Pancreas (tissue), 10 donors: ENCODE data around the gene CHST11. TPM values are rescaled to one million over a fixed set of nuclear protein-coding genes. Genes with fewer than 3 reads are reported as not detected.

Experiments
- ATAC-seq, 4 donors: fragments of 200-7000 bp; cut with Tn5 transposase; one replicate each; pipeline versions ENCODE4 v1.8.0 to v1.9.1; 2020; ENCODE audit warnings: mild to moderate bottlenecking in 4 of 4, moderate library complexity in 4 of 4
- DNase-seq, 6 donors: peaks; one replicate each; pipeline ENCODE4 v3.0.0-alpha.2; 2020
- FAIRE-seq: peaks from 2 replicates; lab custom pipeline; 2012; peaks lifted over from hg19 to GRCh38; lab: Jason Lieb, UNC
- H3K27ac ChIP-seq, 4 donors: fragments of 200-600 bp; sonication (generic); 1 replicate in 3 of 4; 2 replicates in 1 of 4; pipeline versions ENCODE4 v1.5.0 to v1.8.0; 2020
- H3K27me3 ChIP-seq, 4 donors: fragments of 200-600 bp; one replicate each; pipeline ENCODE4 v1.8.0; 2021
- H3K36me3 ChIP-seq, 3 donors: fragments of 200-600 bp; sonication (generic) in 1 of 3; one replicate each; pipeline versions ENCODE4 v1.5.0 to v1.8.0; 2020 to 2021
- H3K4me1 ChIP-seq, 3 donors: fragments of 200-600 bp; one replicate each; pipeline ENCODE4 v1.8.0; 2021
- H3K4me3 ChIP-seq, 4 donors: fragments of 200-600 bp; sonication (generic) in 2 of 4; one replicate each; pipeline versions ENCODE4 v1.5.0 to v1.8.0; 2020 to 2021
- H3K9me3 ChIP-seq, 4 donors: fragments of 200-600 bp; one replicate each; pipeline ENCODE4 v1.8.0; 2021
- CTCF ChIP-seq, 4 donors: fragments of 200-600 bp; sonication (generic) in 3 of 4; IDR thresholded peaks; one replicate each; pipeline versions ENCODE4 v1.5.0 to v1.8.0; 2021; ENCODE audit warnings: antibody characterized with exemption in 4 of 4
- WGBS, 2 donors: extraction: QIAGEN DNeasy Blood & Tissue Kit; methylation state at CpG; one replicate each; pipeline ENCODE4 v1.1.7; 2013; 5-methylcytosine and 5-hydroxymethylcytosine counted together
- intact Hi-C, 3 donors: fragments of 100-400 bp; cut with DNase I; formaldehyde crosslinking; loops; one replicate each; pipeline versions ENCODE4 v1.11.1 to v1.14.2; 2022
- polyA plus RNA-seq, 2 donors: library from polyadenylated mRNA; stranded (reverse); fragments of 200-250 nt; gene quantifications; one replicate each; pipeline ENCODE4 v1.2.3, GENCODE V29; 2013
- total RNA-seq, 6 donors: library from RNA; stranded (reverse); fragmentation: NEBNext Ultra II Directional in 4 of 6; extraction: Animal tissue kit (Norgen Biotek cat#: 25700) in 4 of 6; gene quantifications; one replicate each; pipeline versions ENCODE4 v1.2.1 to v1.2.4, GENCODE V29; 2021 to 2023
- donor health status: healthy with polysubstance abuse.
- donor health status: DM: no; HTN: no; CAD: no; lungs with moderate emphysema.
- donor health status: DM: no; HTN: no; CAD: no.
- donor health status: control.
- donor health status: control.
- donor health status: Bipolar disorder and iron deficiency.
- donor health status: DM: yes; HTN: yes; CAD: no.
- donor health status: DM: no; HTN: no; CAD: no.
- donor health status: DM: no; HTN: no; CAD: no.
- donor health status: DM: yes; HTN: yes; CAD: no.

Gene CHST11
- total and polyA plus RNA-seq, 8 donors = 1.1 to 14.8 (median 7.8) TPM

GRCh38 chr12:104494793-104495158, 38.0 kb downstream of the CHST11 start:
- Histone ChIP-seq H3K36me3 (no peaks in the 10 kb centered on the region), H3K9me3 (no peaks in the 10 kb centered on the region), H3K4me3 (no peak overlapping the region), H3K4me1 (peaks cover 0 to 2% (median 0%) of the 10 kb centered on the region in 3 donors), H3K27ac (peak overlapping the region in 1 of 4 donors; percentile 48), H3K27me3 (no peaks in the 10 kb centered on the region)
- DNase-seq (no peak), FAIRE-seq (no peak), ATAC-seq (peak in 1 of 4 donors; percentile 25)
- WGBS, 2 donors = 86 to 88% methylated on average over 5 of the region's 5 CpGs
- TF ChIP-seq CTCF (IDR thresholded peaks at IDR 0.05) = no peak
- intact Hi-C loops = no loop called here

GRCh38 chr12:104495786-104496185, 39.0 kb downstream of the CHST11 start:
- 83 to 92% methylated on average over 3 of the region's 3 CpGs for WGBS, 2 donors
- FAIRE-seq = no peak
- Histone ChIP-seq H3K27ac (no peak overlapping the region), H3K9me3 (no peaks in the 10 kb centered on the region), H3K27me3 (no peaks in the 10 kb centered on the region), H3K36me3 (no peaks in the 10 kb centered on the region), H3K4me1 (no peaks in the 10 kb centered on the region), H3K4me3 (no peak overlapping the region)
- DNase-seq = no peak
- intact Hi-C loops = no loop called here
- no peak for TF ChIP-seq CTCF (IDR thresholded peaks at IDR 0.05)
- no peak for ATAC-seq

- Histone ChIP-seq H3K4me1 (peaks cover 0 to 3% (median 0%) of the 10 kb centered on the region in 3 donors), H3K27ac (no peak overlapping the region), H3K36me3 (no peaks in the 10 kb centered on the region), H3K27me3 (no peaks in the 10 kb centered on the region), H3K4me3 (no peak overlapping the region), H3K9me3 (no peaks in the 10 kb centered on the region)
- 18 to 20% methylated on average over 1 of the region's 1 CpG for WGBS, 2 donors
- intact Hi-C loops = no loop called here
- no peak for TF ChIP-seq CTCF (IDR thresholded peaks at IDR 0.05)
- ATAC-seq (no peak), DNase-seq (no peak), FAIRE-seq (no peak)
Measured at GRCh38 chr12:104496336-104496735, 39.6 kb downstream of the CHST11 start.

- FAIRE-seq (no peak), ATAC-seq (no peak)
- no peak for TF ChIP-seq CTCF (IDR thresholded peaks at IDR 0.05)
Measured at GRCh38 chr12:104498211-104498801, 41.6 kb downstream of the CHST11 start.

GRCh38 chr12:104499668-104500332, 43.1 kb downstream of the CHST11 start:
- no peak for TF ChIP-seq CTCF (IDR thresholded peaks at IDR 0.05)
- no peak for ATAC-seq
- H3K9me3 ChIP-seq = no peaks in the 10 kb centered on the region
- WGBS, 2 donors = 79 to 86% methylated on average over 4 of the region's 4 CpGs
- no peak for FAIRE-seq
- no peaks in the 10 kb centered on the region for H3K36me3 ChIP-seq
- no peaks in the 10 kb centered on the region for H3K27me3 ChIP-seq
- no peak overlapping the region for H3K27ac ChIP-seq
- DNase-seq = no peak
- intact Hi-C loops = no loop called here
- H3K4me3 ChIP-seq = no peak overlapping the region
- peaks cover 0 to 12% (median 0%) of the 10 kb centered on the region in 3 donors for H3K4me1 ChIP-seq

More at GRCh38 chr12:104498211-104498801, 41.6 kb downstream of the CHST11 start:
- Histone ChIP-seq H3K9me3 (no peaks in the 10 kb centered on the region), H3K36me3 (no peaks in the 10 kb centered on the region), H3K4me1 (peaks cover 0 to 12% (median 0%) of the 10 kb centered on the region in 3 donors), H3K4me3 (no peak overlapping the region), H3K27ac (no peak overlapping the region), H3K27me3 (no peaks in the 10 kb centered on the region)
- intact Hi-C loops = no loop called here
- DNase-seq = no peak
- WGBS, 2 donors = 93 to 96% methylated on average over 8 of the region's 8 CpGs
